Fibroblast of the aortic adventitia (primary cell): ENCODE measurements around the gene SPECC1. TPM values are rescaled to one million over a fixed set of nuclear protein-coding genes. Genes with fewer than 3 reads are reported as not detected.

Experiments used
- DNase-seq: peaks from one replicate; pipeline ENCODE4 v3.0.0-alpha.2; 2010; ENCODE audit warnings: low read depth
- H3K4me3 ChIP-seq: 2 replicates; pipeline ENCODE4 v1.5.1; 2011; ENCODE audit warnings: low read depth, mild to moderate bottlenecking, control low read depth, low read length, moderate library complexity
- total RNA-seq: library from RNA; depleted of rRNA; stranded (reverse); fragments of >200 nt; gene quantifications from 2 replicates; pipeline ENCODE4 v1.2.3, GENCODE V29; 2012; ENCODE audit warnings: low replicate concordance
- TF ChIP-seq, protein P1 (sequence below): IDR thresholded peaks from 2 replicates; pipeline ENCODE4 v1.5.1; 2011; ENCODE audit warnings: mild to moderate bottlenecking, low read length, control low read depth, inconsistent platforms; ENCODE audit not compliant: insufficient read depth

SPECC1 gene
- total RNA-seq, 1 donor = 16.8 TPM

DNA sequence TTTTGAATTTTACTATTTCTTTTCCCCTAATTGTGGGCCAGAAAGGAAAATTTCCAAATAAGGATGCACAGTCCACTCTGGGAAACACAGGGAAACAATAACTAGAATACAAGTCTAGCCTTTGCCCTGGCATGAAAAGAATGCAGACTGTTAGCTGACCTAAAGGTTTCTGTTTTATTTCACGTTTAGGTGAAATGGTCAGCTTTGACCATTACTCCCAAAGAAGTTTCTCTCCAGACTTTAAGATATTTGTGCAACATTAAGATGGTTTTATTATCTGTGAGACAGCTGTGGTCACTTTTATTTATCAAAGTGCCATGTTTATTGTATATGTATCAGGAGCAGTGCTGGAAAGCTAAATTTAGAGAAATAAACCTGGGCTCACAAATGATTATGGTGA, 163.9 kb downstream of the SPECC1 start:
- TF ChIP-seq, protein P1, sequence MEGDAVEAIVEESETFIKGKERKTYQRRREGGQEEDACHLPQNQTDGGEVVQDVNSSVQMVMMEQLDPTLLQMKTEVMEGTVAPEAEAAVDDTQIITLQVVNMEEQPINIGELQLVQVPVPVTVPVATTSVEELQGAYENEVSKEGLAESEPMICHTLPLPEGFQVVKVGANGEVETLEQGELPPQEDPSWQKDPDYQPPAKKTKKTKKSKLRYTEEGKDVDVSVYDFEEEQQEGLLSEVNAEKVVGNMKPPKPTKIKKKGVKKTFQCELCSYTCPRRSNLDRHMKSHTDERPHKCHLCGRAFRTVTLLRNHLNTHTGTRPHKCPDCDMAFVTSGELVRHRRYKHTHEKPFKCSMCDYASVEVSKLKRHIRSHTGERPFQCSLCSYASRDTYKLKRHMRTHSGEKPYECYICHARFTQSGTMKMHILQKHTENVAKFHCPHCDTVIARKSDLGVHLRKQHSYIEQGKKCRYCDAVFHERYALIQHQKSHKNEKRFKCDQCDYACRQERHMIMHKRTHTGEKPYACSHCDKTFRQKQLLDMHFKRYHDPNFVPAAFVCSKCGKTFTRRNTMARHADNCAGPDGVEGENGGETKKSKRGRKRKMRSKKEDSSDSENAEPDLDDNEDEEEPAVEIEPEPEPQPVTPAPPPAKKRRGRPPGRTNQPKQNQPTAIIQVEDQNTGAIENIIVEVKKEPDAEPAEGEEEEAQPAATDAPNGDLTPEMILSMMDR = no peak
- peak; percentile 33 for DNase-seq
- no peak overlapping the region for H3K4me3 ChIP-seq

DNA sequence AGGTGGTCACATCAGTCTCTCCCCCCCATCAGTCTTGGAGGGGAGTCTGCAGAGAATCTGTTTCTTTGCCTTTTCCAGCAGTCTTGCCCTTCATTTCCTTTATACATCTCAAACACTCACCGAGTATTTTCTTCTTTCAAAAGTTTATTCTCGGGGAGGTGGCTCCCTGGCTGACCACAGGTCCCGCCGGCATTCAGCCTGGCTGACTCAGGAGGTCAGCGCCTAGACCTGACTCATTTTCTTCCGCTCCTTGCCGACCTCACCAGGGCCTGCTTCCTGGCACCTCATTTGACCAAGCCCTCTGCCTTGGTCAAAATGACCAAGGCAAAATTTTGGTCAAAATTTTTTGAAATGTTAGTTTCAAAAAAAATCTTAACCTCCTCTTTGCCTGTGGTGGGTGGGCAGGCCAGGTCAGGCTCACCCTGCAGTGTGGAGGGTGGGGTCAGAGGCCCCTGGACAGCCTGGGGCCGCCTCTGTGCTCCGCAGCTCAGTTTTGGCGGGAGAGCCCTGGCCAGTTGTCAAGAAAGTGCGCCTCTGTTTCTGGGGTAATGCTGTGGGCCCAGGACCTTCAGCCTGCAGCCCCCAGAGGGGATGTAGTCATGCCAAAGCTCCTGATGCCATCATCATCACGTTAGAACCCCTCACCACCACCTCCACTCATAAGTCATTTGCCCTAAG, 165.6 kb downstream of the SPECC1 start:
- DNase-seq = peak; percentile 29
- TF ChIP-seq, protein P1 = no peak
- no peak overlapping the region for H3K4me3 ChIP-seq

DNA sequence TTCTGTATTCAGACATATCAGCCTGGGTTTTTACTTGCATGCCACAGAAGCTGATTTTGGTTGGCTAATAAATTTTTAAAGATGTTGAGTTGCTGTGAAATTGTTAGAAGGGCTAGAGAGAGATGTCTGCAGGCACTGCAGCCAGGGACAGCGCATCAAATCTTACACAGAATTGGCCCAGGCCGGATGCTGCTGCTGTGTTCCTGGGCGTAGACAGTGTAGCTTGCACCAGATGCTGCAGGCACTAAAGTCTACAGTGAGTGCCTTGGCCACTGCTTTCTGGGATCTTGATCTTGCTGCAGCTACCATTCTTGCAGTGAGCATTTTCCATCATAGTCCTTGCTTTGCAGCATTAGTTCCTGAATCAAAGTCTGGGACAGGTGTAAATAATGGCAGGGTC, 169.9 kb downstream of the SPECC1 start:
- DNase-seq = no peak

DNA sequence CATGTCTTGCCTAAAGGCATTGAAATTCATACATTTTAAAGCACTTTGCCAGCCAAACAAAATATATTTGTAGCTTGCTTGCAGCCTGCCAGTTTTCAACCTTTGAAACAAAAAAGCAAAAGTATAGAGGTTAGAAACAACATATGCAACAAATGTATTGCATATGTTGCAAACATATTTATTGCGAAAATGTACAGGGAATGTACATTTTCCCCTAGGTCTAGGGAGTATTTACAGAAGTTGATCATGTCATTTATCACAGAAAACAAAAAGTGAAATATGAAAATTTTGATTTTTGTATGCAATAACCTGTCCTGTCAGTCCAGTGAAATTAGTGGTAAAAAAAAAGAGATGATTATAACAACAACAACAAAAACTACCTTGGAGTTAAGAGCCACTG, 171.5 kb downstream of the SPECC1 start:
- no peak overlapping the region for H3K4me3 ChIP-seq
- TF ChIP-seq, protein P1 = no peak
- no peak for DNase-seq

More for the DNA sequence above, 169.9 kb downstream of the SPECC1 start:
- TF ChIP-seq, protein P1 = no peak
- H3K4me3 ChIP-seq = no peak overlapping the region

DNA sequence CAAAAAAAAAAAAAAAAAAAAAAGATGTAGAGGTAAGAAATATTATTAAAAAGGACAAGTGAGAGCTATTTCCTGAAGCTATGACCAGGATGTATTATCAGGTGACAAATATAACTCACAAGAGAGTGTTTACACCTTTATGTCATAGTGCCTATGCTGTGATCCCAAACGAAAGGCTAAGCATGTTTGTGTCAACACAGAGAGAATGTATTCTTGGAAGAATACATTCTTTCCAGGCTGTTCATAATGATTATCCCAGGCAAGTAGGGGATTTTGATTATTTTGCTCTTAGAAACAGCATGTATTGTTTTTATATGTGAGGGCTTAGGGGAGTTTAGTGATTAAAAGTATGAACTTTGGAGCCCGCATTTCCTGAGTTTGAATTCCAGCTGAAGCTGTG, 175.0 kb downstream of the SPECC1 start:
- H3K4me3 ChIP-seq = no peak overlapping the region
- DNase-seq = no peak
- TF ChIP-seq, protein P1 = no peak

DNA sequence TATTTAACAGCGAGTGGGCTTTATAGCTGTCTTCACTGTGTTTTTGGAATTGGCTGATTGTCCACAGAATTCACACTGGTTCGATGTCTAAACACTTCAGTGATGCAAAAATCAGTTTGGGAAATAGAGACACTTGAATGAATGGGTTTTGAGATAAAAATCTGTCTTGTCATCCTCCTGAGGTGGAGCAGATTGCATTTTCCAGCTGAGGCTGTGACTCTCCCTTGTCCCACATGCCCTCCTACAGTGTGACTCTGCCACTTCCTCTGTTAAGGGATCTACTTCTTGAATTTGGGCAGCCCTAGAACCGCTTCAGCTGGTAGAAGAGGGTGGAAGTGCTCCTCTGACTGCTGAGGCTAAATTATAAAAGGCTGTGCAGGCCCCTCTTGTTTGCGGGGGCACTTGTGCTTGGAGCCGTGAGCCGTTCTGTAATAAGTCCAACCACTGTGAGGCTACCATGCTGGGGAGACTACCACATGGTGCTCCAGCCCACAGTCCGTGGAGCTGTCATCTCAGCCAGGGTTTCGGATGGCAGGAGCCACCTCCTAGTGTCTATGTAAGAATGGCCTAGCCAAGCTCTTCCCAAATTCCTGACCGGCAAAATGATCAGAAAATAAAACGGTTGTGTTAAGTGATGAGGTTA, 175.9 kb downstream of the SPECC1 start:
- DNase-seq = no peak
- H3K4me3 ChIP-seq = no peak overlapping the region
- TF ChIP-seq, protein P1 = no peak
